ENCODE results near the gene FAM9C.
"Not testable (repeated sequence)": the region's sequence is repeated elsewhere in the genome, so short reads cannot be mapped to it uniquely, and the experiment has no call there.

The FAM9C gene

DNA sequence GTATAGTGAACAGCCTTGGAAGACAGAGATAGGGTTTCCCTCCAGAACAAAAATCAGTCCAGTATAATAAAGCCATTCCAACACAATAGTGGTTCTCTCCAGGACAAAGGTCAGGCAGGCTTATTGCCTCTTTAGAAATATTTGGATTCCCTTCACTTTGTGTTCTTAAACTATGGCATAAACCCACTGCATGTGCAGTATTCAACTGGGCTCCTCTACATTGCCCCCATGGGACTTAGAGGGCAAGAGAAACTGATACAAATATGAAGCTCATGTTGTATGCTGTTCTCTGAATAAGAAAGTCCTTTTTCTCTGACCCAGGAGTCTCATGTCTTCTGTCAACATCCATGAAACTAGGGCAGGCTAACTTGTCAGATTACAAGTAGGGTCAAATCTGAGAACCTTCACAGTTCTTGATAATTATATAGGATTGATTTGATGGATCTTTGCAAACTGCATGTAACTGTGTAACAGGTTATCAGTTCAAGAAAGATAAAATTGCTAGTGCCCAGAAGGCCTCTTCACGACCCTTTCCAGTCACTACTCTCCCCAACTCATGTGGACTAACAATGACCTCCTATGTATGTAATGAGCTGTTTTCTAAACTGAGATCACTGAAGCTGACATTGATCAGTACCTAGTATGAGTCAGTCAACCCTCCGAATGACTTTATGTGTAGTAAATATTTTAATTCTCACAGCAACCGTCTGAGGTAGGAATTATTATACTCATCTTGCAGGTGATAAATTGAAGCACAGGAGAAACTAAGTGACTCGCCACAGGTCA, 31.9 kb upstream of the FAM9C start:
- no peak for DNase-seq (ENCODE audit: low read depth)

GRCh38 chrX:13074297-13075262, 30.2 kb upstream of the FAM9C start:
- DNase-seq (ENCODE audit: low read depth) = no peak

GRCh38 chrX:13069771-13070416, 25.5 kb upstream of the FAM9C start:
- peak; percentile 25 for DNase-seq (ENCODE audit: low read depth)

DNA sequence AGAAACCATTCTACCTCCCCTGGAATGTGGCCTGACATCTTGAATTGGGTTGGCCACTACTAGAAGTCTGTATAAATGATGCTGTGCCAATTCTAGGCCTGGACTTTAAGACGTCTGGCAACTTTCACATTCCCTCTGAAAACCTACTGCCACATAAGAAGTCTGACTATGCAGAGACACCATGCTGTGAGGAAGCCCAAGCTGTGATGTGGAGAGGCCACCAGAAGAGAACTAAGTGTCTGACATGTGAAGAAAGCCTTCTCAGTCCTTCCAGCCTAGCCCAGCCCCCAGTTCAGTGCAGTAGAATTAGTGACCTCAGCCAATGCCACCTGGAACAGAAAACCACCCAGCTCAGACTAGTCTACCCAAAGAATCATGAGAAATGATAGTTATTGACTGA, 24.2 kb upstream of the FAM9C start:
- no peak for DNase-seq (ENCODE audit: low read depth)

DNA sequence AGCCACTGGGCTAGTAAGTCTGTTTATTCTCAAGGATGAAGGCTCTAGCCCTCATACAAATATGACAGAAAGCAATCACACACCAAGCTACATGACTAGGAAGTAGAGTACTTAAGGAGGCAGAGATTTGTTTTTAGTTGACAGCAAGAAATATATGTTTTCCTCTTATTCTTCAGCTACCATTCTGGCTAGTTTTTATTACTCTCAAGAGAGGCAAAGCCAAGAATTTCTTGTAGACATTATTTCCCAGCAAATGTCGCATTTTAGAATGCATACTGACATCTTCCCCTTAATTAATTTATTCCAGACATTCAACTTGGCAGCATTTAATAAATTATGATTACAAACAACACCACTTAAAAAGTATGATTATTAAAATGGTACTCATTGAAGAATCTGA, 23.4 kb upstream of the FAM9C start:
- DNase-seq (ENCODE audit: low read depth) = no peak

- DNase-seq (ENCODE audit: low read depth) = no peak
Measured at GRCh38 chrX:13066391-13066790, 22.0 kb upstream of the FAM9C start.

- peak; percentile 90 for DNase-seq (ENCODE audit: low read depth)
Measured at GRCh38 chrX:13064599-13065143, 20.3 kb upstream of the FAM9C start.

DNA sequence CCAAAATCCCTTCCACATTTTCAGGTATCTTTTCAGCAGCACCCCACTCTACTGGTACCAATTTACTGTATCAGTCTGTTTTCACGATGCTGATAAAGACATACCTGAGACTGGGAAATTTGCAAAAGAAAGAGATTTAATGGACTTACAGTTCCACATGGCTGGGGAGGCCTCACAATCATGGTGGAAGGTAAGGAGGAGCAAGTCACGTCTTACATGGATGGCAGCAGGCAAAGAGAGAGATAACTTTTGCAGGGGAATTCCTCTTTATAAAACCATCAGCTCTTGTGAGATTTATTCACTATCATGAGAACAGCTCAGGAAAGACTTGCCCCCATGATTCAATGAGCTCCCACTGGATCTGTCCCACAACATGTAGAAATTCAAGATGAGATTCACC, 18.7 kb upstream of the FAM9C start:
- DNase-seq (ENCODE audit: low read depth) = not testable (repeated sequence)

GRCh38 chrX:13062331-13062730, 17.9 kb upstream of the FAM9C start:
- DNase-seq (ENCODE audit: low read depth) = not testable (repeated sequence)

DNA sequence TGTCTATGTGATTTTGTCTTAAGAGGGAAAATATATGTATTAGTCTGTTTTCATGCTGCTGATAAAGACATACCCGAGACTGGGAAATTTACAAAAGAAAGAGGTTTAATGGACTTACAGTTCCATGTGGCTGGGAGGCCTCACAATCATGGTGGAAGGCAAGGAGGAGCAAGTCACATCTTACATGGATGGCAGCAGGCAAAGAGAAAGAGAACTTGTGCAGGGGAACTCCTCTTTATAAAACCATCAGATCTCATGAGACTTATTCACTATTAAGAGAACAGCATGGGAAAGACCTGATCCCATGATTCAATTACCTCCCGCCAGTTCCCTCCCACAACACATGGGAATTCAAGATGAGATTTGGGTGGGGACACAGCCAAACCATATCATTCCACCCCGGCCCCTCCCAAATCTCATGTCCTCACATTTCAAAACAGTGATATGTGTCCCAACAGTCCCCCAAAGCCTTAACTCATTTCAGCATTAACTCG, 16.8 kb upstream of the FAM9C start:
- DNase-seq (ENCODE audit: low read depth) = not testable (repeated sequence)

DNA sequence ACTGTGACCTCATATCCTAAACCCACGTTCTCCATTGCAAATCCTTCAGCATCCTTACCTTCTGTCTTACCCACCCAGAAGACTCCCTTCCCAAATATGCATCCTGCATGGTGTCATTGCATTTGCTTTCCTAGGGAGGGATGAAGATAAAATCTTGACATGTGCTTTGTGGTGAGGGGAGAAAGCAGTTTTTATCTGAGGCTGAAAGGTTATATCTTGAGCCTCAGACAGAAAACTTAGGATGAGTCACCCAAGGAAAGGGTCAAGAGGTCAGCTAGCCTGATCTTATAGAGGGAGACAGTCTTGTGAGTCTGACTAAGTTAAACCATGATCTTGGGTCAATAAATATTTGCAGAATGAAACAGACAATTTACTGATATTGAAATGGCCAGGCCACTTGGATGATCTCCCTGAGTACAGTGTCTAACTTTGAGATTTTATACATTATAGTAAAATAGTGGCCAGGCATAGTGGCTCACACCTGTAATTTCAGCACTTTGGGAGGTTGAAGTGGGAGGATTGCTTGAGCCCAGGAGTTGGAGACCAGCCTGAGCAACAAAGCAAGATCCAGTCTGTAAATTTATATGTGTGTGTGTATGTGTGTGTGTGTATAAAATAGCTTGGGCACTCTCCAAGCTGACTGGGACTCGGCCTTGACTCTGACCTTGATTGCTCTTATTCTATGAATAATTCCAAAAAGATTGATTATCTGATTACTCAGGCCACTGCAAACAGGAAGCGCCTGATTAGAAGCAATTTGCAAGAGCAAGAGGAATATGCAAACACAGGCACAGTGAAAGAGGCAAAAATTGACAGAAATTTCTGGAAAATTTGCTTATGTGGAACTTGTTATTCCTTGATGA, 15.4 kb upstream of the FAM9C start:
- DNase-seq (ENCODE audit: low read depth) = peak; percentile 87

DNA sequence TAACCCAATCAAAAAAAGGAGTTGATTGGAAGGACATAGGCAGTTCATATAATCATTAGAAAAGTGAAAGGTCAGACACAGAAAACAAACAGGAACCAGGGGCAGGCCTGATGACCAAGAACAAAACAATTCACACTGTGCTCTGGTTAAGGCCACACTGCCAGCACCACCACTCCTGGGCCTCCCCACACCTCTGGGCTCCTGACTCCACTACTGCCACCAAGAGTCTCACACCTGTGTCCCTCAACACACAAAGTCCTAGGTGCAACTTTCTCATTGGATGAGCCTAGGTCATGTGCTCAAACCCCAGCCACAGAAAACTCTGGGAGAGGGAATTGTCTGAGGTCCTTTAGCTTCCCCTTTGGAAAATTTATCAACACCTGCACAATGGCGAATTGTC, 11.1 kb upstream of the FAM9C start:
- no peak for DNase-seq (ENCODE audit: low read depth)

- DNase-seq (ENCODE audit: low read depth) = no peak
Measured at GRCh38 chrX:13053171-13053570, 8.8 kb upstream of the FAM9C start.

GRCh38 chrX:13051529-13052172, 7.2 kb upstream of the FAM9C start:
- DNase-seq (ENCODE audit: low read depth) = no peak

GRCh38 chrX:13051167-13051528, 6.7 kb upstream of the FAM9C start:
- no peak for DNase-seq (ENCODE audit: low read depth)

GRCh38 chrX:13050151-13050550, 5.7 kb upstream of the FAM9C start:
- DNase-seq (ENCODE audit: low read depth) = no peak

GRCh38 chrX:13048280-13048679, 3.9 kb upstream of the FAM9C start:
- peak; percentile 71 for DNase-seq (ENCODE audit: low read depth)

DNA sequence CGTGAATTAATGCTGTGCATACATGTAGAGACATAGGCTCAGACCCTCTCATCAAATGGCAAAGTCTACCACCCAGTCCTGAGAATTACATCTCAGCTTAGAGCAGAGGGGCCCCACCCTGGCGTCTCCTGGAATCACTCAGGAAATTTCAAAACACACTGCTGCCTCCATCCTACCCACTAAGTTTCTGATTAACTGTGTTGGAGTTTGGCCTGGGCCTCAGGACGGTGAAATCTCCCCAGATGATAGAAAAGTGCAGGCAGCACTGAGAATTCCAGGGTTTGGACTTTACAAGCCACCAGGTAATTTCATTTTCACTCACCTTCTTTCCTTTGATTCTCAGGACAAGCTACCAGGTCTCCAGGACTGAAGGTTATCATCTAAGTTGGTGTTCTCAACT, 3.3 kb upstream of the FAM9C start:
- no peak for DNase-seq (ENCODE audit: low read depth)

DNA sequence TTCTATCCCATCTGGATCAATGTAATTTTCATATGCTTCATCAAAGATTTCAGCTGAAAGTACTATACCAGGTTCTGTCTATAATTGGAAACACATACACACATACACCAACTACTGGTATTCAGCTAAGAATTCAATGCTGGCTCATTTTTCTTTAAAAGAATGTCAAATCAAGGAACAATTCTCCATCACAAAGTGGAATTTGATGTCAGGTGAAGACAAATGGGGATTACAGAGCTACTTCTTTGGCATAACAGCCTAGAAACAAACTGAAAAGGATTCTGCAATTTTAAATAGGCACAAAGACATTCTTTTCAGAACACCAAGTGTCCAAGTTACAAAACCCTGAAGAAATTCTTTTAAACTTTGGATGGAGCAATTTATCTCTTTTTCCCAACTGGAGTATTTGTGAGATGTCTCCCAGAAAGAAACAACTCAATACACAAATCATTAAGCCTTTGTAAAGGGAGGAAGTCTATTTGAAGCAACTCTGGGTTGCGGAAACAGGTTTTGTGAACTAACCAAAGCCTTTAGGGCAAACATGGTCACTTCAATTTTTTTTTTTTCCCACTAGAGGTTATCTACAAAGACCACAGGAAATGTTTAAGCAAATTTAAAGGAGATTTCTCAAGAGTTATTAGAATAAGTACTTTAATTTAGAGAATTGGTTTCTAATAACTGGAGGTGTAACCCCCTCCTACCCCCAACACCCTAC, 1.9 kb upstream of the FAM9C start:
- DNase-seq (ENCODE audit: low read depth) = peak; percentile 59

DNA sequence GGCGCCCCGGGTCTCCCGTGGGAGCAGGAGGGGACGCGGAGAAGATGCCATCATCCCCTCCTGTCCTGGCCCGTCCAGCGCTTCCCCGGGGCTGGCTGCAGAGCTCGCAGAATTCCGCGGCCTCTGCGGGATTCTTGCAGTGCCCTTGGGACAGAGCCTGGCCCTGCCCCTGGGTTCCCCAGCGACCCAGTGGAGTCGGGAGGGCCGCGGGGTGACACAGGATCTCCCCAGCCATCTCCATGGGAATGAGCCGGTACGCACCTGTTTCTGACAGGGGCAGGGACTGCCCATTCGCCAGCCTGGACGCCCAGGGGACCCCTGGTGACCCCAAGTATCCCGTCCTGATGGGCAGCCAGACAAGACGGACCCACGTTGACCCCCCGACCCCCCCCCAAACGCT, 482 bp downstream of the FAM9C start:
- DNase-seq (ENCODE audit: low read depth) = no peak
